Type B pancreatic cell (in vitro differentiated cells): Measurements from ENCODE around the gene SDCBP2. TPM values are rescaled to one million over a fixed set of nuclear protein-coding genes. Genes with fewer than 3 reads are reported as not detected.

Experiments used
- DNase-seq: peaks from one replicate; pipeline ENCODE4 v3.0.0; 2021; ENCODE audit warnings: mixed read lengths; ENCODE audit not compliant: unreplicated experiment; ENCODE audit errors: extremely low spot score
- H3K27ac Mint-ChIP-seq: 2 replicates; pipeline ENCODE4 v1.8.0; 2021; ENCODE audit warnings: mild to moderate bottlenecking, mixed read lengths
- H3K27me3 Mint-ChIP-seq: 2 replicates; pipeline ENCODE4 v1.8.0; 2021; ENCODE audit warnings: mixed read lengths
- H3K36me3 Mint-ChIP-seq: 2 replicates; pipeline ENCODE4 v1.8.0; 2021; ENCODE audit warnings: mixed read lengths
- H3K4me1 Mint-ChIP-seq: one replicate; pipeline ENCODE4 v1.8.0; 2021; ENCODE audit warnings: mixed read lengths; ENCODE audit not compliant: unreplicated experiment
- H3K4me3 Mint-ChIP-seq: 2 replicates; pipeline ENCODE4 v1.8.0; 2021; ENCODE audit warnings: mild to moderate bottlenecking, mixed read lengths
- H3K9me3 Mint-ChIP-seq: 2 replicates; pipeline ENCODE4 v1.8.0; 2021; ENCODE audit warnings: mixed read lengths
- total RNA-seq: library from RNA; stranded (reverse); gene quantifications from 2 replicates; pipeline ENCODE4 v1.2.1, GENCODE V29; 2021; ENCODE audit warnings: low replicate concordance
- TF ChIP-seq, protein P1 (sequence below): fragments of 200-600 bp; sonication (generic); conservative IDR thresholded peaks from 2 replicates; pipeline ENCODE4 v1.5.0; 2021; ENCODE audit warnings: antibody characterized with exemption, mild to moderate bottlenecking

Gene SDCBP2
- total RNA-seq, 1 donor from 2014 or later: 4.9 TPM

DNA sequence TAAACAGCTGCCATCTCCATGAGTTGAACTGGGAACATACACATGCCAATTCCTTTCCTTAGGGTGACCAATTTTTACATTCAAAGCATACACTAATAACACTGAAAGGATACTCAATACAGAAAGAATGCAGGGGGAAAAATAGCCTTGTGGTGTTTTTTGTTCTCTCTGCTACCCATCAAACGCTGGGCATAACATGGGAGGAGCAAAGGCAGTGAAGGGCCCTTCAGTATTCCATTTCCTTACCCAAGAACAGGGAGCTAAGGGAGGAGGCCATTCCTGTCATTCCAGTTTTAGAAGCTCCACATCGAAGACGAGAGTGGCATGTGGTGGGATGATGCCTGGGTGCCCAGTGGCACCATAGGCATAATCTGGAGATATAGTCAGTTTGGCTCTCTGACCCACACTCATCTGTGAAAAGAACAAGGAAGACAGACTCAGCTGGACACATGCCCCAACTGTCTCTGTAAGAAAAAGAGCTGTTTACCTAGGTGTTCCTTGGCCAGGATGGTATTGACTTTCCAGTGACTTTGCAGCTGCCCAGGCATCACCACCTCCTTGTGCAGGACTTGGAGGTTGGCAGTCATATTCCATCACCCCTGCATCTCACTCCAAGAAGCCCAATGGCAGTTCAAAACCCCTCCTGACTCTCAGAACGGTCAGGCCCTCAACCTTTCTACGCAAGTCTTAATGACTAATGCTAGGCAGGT lies 43.0 kb upstream of the SDCBP2 start:
- Mint-ChIP-seq H3K4me1 (peaks cover 17% of the 10 kb centered on the region), H3K27ac (no peak overlapping the region), H3K9me3 (no peaks in the 10 kb centered on the region), H3K36me3 (peaks cover 15% of the 10 kb centered on the region), H3K4me3 (no peak overlapping the region), H3K27me3 (no peaks in the 10 kb centered on the region)
- TF ChIP-seq, protein P1, sequence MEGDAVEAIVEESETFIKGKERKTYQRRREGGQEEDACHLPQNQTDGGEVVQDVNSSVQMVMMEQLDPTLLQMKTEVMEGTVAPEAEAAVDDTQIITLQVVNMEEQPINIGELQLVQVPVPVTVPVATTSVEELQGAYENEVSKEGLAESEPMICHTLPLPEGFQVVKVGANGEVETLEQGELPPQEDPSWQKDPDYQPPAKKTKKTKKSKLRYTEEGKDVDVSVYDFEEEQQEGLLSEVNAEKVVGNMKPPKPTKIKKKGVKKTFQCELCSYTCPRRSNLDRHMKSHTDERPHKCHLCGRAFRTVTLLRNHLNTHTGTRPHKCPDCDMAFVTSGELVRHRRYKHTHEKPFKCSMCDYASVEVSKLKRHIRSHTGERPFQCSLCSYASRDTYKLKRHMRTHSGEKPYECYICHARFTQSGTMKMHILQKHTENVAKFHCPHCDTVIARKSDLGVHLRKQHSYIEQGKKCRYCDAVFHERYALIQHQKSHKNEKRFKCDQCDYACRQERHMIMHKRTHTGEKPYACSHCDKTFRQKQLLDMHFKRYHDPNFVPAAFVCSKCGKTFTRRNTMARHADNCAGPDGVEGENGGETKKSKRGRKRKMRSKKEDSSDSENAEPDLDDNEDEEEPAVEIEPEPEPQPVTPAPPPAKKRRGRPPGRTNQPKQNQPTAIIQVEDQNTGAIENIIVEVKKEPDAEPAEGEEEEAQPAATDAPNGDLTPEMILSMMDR: no peak
- DNase-seq: no peak

DNA sequence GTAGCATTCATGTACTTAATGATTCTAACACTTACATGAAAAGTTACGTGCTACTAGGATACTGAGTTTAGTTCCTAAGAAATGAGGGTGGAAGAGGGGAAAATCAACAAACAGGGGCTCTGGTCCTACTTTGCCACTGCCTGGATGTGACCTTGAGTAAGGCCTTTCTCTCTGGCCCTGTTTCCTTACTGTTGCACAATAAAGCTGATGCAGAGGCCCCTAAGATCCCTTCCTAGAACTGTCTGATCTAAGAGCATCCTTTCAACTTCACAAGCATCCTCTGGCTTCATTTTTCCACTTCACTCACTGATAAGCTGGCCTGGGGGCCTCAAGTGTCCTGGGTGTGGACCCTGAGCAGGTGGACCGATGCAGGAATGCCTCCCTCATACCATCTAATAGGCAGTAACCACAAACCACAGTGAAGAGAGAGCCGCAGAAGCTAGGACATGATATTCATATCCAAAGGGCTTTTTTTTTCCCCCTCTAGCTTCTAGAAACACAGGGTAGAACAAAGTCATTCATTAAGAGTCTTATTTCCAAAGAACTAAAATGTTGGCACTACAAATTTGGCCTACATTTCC lies 42.4 kb upstream of the SDCBP2 start:
- H3K4me3 Mint-ChIP-seq: no peak overlapping the region
- TF ChIP-seq, protein P1: no peak
- H3K27me3 Mint-ChIP-seq: no peaks in the 10 kb centered on the region
- H3K9me3 Mint-ChIP-seq: no peaks in the 10 kb centered on the region
- DNase-seq: no peak
- H3K27ac Mint-ChIP-seq: no peak overlapping the region
- peaks cover 13% of the 10 kb centered on the region for H3K4me1 Mint-ChIP-seq
- H3K36me3 Mint-ChIP-seq: peaks cover 19% of the 10 kb centered on the region

DNA sequence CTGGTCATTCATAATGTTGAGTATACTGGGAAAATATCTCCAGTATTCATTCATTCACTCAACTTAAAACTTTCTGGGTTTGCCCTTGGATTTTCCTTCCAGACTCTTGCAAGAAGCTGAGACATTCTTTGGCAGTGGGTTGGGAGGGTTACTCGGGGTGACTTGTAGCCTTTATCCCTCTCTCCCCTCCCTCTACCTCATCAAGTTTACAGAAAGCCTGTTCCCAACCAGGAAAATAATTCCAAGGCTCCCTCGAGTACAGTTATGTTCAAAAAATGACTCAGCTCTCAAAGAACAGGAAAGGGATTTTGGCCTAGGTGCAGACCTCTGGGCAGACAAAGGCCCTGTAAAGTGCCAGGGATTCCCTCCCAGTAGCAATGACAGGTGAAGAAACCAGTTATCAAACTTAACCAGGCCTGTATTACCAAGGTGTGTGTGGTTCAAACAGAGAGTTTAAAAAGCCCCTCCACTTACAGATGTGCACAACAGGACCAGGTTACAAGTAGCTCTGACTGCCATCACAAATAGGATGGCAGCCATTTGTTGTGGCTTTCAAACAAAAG lies 41.7 kb upstream of the SDCBP2 start:
- Mint-ChIP-seq H3K9me3 (no peaks in the 10 kb centered on the region), H3K4me1 (peaks cover 6% of the 10 kb centered on the region), H3K27me3 (no peaks in the 10 kb centered on the region), H3K4me3 (no peak overlapping the region), H3K27ac (no peak overlapping the region), H3K36me3 (peaks cover 19% of the 10 kb centered on the region)
- DNase-seq: no peak
- TF ChIP-seq, protein P1: no peak

DNA sequence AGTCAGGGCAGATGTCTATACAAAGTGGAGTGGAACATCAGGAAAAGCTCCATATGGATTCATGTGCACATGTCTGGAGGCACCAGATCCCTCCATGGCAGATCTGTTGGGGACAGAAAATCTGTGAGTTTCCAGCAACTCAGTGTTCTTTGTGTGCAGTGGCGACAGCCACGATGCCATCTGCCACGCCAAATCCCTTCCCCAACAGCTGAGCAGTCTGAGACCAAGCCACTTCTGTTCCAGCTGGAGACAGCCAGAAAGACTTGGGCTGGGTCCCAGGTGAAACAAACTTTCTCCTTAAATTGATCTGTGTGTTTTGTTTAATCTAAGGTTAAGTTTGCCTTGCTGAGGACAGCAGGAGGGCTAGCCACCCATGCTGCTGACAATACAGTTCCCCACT lies 41.0 kb upstream of the SDCBP2 start:
- no peaks in the 10 kb centered on the region for H3K27me3 Mint-ChIP-seq
- no peak overlapping the region for H3K4me3 Mint-ChIP-seq
- no peak for DNase-seq
- H3K27ac Mint-ChIP-seq: no peak overlapping the region
- peaks cover 24% of the 10 kb centered on the region for H3K36me3 Mint-ChIP-seq
- H3K9me3 Mint-ChIP-seq: no peaks in the 10 kb centered on the region
- H3K4me1 Mint-ChIP-seq: no peaks in the 10 kb centered on the region
- TF ChIP-seq, protein P1: no peak

DNA sequence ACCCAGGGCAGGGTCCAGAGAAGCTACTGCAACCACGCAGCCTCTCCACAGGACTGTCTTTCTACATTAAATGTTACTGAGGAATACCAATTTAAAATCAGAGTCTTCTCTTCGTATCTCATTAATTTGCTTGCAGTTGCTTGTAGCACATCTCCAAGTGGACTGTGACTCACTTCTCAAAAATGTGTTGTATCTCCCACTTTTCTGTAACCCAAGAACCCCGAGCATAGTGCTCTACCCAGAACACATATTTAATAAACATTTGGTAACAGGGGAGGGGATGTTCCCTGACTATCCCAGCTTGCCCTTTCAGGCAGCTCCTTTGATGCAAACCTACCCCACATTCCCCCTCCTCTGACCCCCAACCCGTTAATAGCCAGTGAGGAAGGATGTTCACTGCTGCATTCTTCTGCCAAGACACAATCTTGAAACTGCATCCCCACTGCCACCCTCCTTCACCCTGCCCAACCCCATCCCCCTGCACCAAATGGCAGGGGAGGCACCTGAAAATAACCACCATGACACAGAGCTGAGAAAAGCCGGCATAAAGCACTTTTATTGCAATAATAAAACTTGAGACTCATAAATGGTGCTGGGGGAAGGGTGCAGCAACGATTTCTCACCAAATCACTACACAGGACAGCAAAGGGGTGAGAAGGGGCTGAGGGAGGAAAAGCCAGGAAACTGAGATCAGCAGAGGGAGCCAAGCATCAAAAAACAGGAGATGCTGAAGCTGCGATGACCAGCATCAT lies 39.7 kb upstream of the SDCBP2 start:
- DNase-seq: no peak
- no peaks in the 10 kb centered on the region for H3K9me3 Mint-ChIP-seq
- TF ChIP-seq, protein P1: no peak
- peak overlapping the region; percentile 13 for H3K27ac Mint-ChIP-seq
- peaks cover 24% of the 10 kb centered on the region for H3K36me3 Mint-ChIP-seq
- H3K4me3 Mint-ChIP-seq: no peak overlapping the region
- H3K27me3 Mint-ChIP-seq: no peaks in the 10 kb centered on the region
- H3K4me1 Mint-ChIP-seq: no peaks in the 10 kb centered on the region
